GM13976 (cell line): ENCODE results near the gene USP28.

ENCODE experiments used
- DNase-seq: peaks from one replicate; pipeline ENCODE4 v3.0.0; 2012; ENCODE audit warnings: low spot score
- CTCF ChIP-seq: IDR thresholded peaks from 2 replicates; pipeline ENCODE4 v1.5.1; 2012; ENCODE audit warnings: borderline replicate concordance, mild to moderate bottlenecking; ENCODE audit not compliant: insufficient read depth; ENCODE audit errors: extremely low read depth, missing control alignments, control extremely low read depth
- in situ Hi-C: fragments of 300-500 bp; cut with MboI; formaldehyde crosslinking; loops from one replicate; pipeline ENCODE4 v1.12.0; 2022; ENCODE audit warnings: low sequenced_read_pairs, mixed read lengths, inconsistent platforms; ENCODE audit not compliant: unreplicated experiment

Gene USP28

GRCh38 chr11:113855803-113856202 lies 19.6 kb downstream of the USP28 start:
- in situ Hi-C loops, result no loop called here
- TF ChIP-seq CTCF, result no peak
- DNase-seq, result no peak

GRCh38 chr11:113850188-113850587 lies 25.2 kb downstream of the USP28 start:
- in situ Hi-C loops, result no loop called here
- TF ChIP-seq CTCF, result no peak
- no peak for DNase-seq

- in situ Hi-C loops, result no loop called here
- no peak for DNase-seq
These were observed 25.7 kb downstream of the USP28 start for GRCh38 chr11:113849713-113850112.

GRCh38 chr11:113847580-113847979 lies 27.8 kb downstream of the USP28 start:
- no peak for DNase-seq
- no peak for TF ChIP-seq CTCF
- in situ Hi-C loops, result no loop called here

More at GRCh38 chr11:113849713-113850112, 25.7 kb downstream of the USP28 start:
- TF ChIP-seq CTCF, result no peak

- no peak for TF ChIP-seq CTCF
- in situ Hi-C loops, result no loop called here
- DNase-seq, result no peak
These were observed 28.3 kb downstream of the USP28 start for GRCh38 chr11:113847111-113847510.

GRCh38 chr11:113841691-113842090 lies 33.7 kb downstream of the USP28 start:
- DNase-seq, result no peak
- TF ChIP-seq CTCF, result no peak
- in situ Hi-C loops, result no loop called here
